GM12878 (cell line): ENCODE data around the gene NARF. TPM values are rescaled to one million over a fixed set of nuclear protein-coding genes. Genes with fewer than 3 reads are reported as not detected.

Source experiments
- ATAC-seq: fragments of 200-7000 bp; cut with Tn5 transposase; 3 replicates; pipeline ENCODE4 v1.9.1; 2020; ENCODE audit warnings: mild to moderate bottlenecking, moderate library complexity
- BruUV-seq: library from RNA; stranded (reverse); fragments of 400-500 nt; replicated peaks from 2 replicates; lab custom pipeline; 2021; lab: Mats Ljungman, UMichigan
- CTCF ChIA-PET: fragments of 300-600 bp; sonication (Branson Sonifier 250); formaldehyde crosslinking; extraction: SDS; loops from one replicate; lab custom pipeline; 2021; ENCODE audit warnings: inconsistent platforms; lab: Yijun Ruan, JAX
- POLR2A ChIA-PET: fragments of 350-600 bp; formaldehyde crosslinking; extraction: SDS; loops from one replicate; lab custom pipeline; 2021; ENCODE audit warnings: inconsistent platforms; lab: Charles Lee
- RAD21 ChIA-PET: fragments of 300-600 bp; sonication (Branson Sonifier 250); formaldehyde crosslinking; loops from one replicate; lab custom pipeline; 2023; ENCODE audit warnings: antibody characterized with exemption; ENCODE audit not compliant: unreplicated experiment; lab: Charles Lee
- SMC1A ChIA-PET: fragments of 300-600 bp; sonication (Branson Sonifier 250); formaldehyde crosslinking; loops from one replicate; lab custom pipeline; 2023; ENCODE audit not compliant: unreplicated experiment, uncharacterized antibody; lab: Charles Lee
- DNase-seq: peaks from one replicate; pipeline ENCODE4 v3.0.0-alpha.2; 2011; ENCODE audit warnings: low read depth, low spot score
- FAIRE-seq: peaks from 3 replicates; lab custom pipeline; 2011; peaks lifted over from hg19 to GRCh38; lab: Jason Lieb, UNC
- H2AFZ ChIP-seq: 2 replicates; pipeline ENCODE4 v1.6.0; 2011; ENCODE audit warnings: low read depth, low read length, control low read depth; ENCODE audit not compliant: control insufficient read depth
- H3K27ac ChIP-seq: 2 replicates; pipeline ENCODE4 v1.5.1; 2011; ENCODE audit warnings: control low read depth; ENCODE audit not compliant: control insufficient read depth, insufficient read depth
- H3K27me3 ChIP-seq, 2 experiments: replicated peaks in 1 of 2; 2 replicates each; pipeline versions ENCODE4 v1.6.0 to v1.6.1; 2011; ENCODE audit warnings: low read length in 1 of 2; ENCODE audit not compliant: control insufficient read depth in 2 of 2, insufficient read depth in 2 of 2
- H3K36me3 ChIP-seq, 2 experiments: 2 replicates each; pipeline ENCODE4 v1.5.1; 2011; ENCODE audit warnings: low read length in 1 of 2; ENCODE audit not compliant: control insufficient read depth in 2 of 2, insufficient read depth in 2 of 2
- H3K4me1 ChIP-seq: 2 replicates; pipeline ENCODE4 v1.6.1; 2011; ENCODE audit warnings: mild to moderate bottlenecking, low read length, moderate library complexity, mixed read lengths; ENCODE audit not compliant: control insufficient read depth, insufficient read depth
- H3K4me2 ChIP-seq: 2 replicates; pipeline ENCODE4 v1.6.0; 2011; ENCODE audit warnings: control low read depth; ENCODE audit not compliant: control insufficient read depth, insufficient read depth
- H3K4me3 ChIP-seq: fragments of 200-600 bp; sonication (generic); 2 replicates; pipeline ENCODE4 v1.5.1; 2016
- H3K79me2 ChIP-seq: 2 replicates; pipeline ENCODE4 v1.6.0; 2011; ENCODE audit warnings: low read length; ENCODE audit not compliant: control insufficient read depth, insufficient read depth
- H3K9ac ChIP-seq: 2 replicates; pipeline ENCODE4 v1.8.0; 2011; ENCODE audit warnings: low read length, control low read depth, mixed read lengths; ENCODE audit not compliant: control insufficient read depth, insufficient read depth
- H3K9me3 ChIP-seq: replicated peaks from 3 replicates; pipeline ENCODE4 v1.5.1; 2011; ENCODE audit warnings: mild to moderate bottlenecking, low read length; ENCODE audit not compliant: control insufficient read depth, insufficient read depth
- H4K20me1 ChIP-seq: 2 replicates; pipeline ENCODE4 v1.6.0; 2011; ENCODE audit not compliant: control insufficient read depth, insufficient read depth
- ATF7 ChIP-seq: fragments of 450-650 bp; IDR thresholded peaks from 2 replicates; pipeline ENCODE4 v1.6.1; 2016; ENCODE audit warnings: low read depth, mild to moderate bottlenecking
- CREB1 ChIP-seq: IDR thresholded peaks from 2 replicates; pipeline ENCODE4 v1.6.1; 2012; ENCODE audit warnings: low read depth, mild to moderate bottlenecking, inconsistent platforms
- EGR1 ChIP-seq, 2 experiments: IDR thresholded peaks; 1 replicate in 1 of 2; 2 replicates in 1 of 2; pipeline ENCODE4 v1.6.1; 2011 to 2012; ENCODE audit warnings: low read depth in 2 of 2, low read length in 2 of 2, borderline replicate concordance in 1 of 2, mild to moderate bottlenecking in 1 of 2, moderate library complexity in 1 of 2
- ESRRA ChIP-seq: IDR thresholded peaks from 2 replicates; pipeline ENCODE4 v1.6.1; 2012; ENCODE audit warnings: mild to moderate bottlenecking, low read length, improper control_type of control experiment
- IRF4 ChIP-seq: IDR thresholded peaks from 2 replicates; pipeline ENCODE4 v1.6.1; 2011; ENCODE audit warnings: low read depth, low read length
- PAX5 ChIP-seq: IDR thresholded peaks from 2 replicates; pipeline ENCODE4 v1.6.1; 2011; ENCODE audit warnings: low read depth, low read length, borderline replicate concordance
- PRDM15 ChIP-seq: fragments of 450-650 bp; formaldehyde crosslinking; IDR thresholded peaks from 2 replicates; pipeline ENCODE4 v1.4.0; 2020; ENCODE audit warnings: mild to moderate bottlenecking, moderate library complexity
- SKIL ChIP-seq: fragments of 450-650 bp; IDR thresholded peaks from 2 replicates; pipeline ENCODE4 v1.6.1; 2017; ENCODE audit warnings: mild to moderate bottlenecking, low read depth, inconsistent platforms; ENCODE audit not compliant: poor library complexity, severe bottlenecking
- SPI1 ChIP-seq: IDR thresholded peaks from 2 replicates; pipeline ENCODE4 v1.6.1; 2011; ENCODE audit warnings: low read depth, mild to moderate bottlenecking, low read length, moderate library complexity, borderline replicate concordance; ENCODE audit not compliant: insufficient read depth
- TBL1XR1 ChIP-seq: IDR thresholded peaks from 2 replicates; pipeline ENCODE4 v1.6.1; 2012; ENCODE audit warnings: low read depth, low read length, improper control_type of control experiment
- USF2 ChIP-seq: IDR thresholded peaks from 2 replicates; pipeline ENCODE4 v1.6.1; 2011; ENCODE audit warnings: low read depth, low read length, improper control_type of control experiment, borderline replicate concordance
- ZNF274 ChIP-seq: IDR thresholded peaks from one replicate; pipeline ENCODE4 v1.8.0; 2011; ENCODE audit not compliant: insufficient read length, insufficient read depth
- whole genome bisulfite sequencing: methylation state at CpG from one replicate; pipeline ENCODE4 v1.1.6; 2016; ENCODE audit warnings: low lambda C conversion rate; ENCODE audit not compliant: insufficient replicate concordance, insufficient coverage; ENCODE audit errors: missing lambda C conversion rate; 5-methylcytosine and 5-hydroxymethylcytosine counted together
- in situ Hi-C: fragments of 300-500 bp; cut with MboI; formaldehyde crosslinking; loops from 9 replicates; pipeline ENCODE4 v1.14.3; 2018; ENCODE audit warnings: mixed read lengths
- intact Hi-C: fragments of 100-400 bp; cut with micrococcal nuclease; formaldehyde crosslinking; loops from one replicate; pipeline ENCODE4 v1.14.2; 2022; ENCODE audit not compliant: unreplicated experiment
- polyA plus RNA-seq, 11 experiments: library from polyadenylated mRNA; depleted of rRNA in 4 of 11; unstranded in 6 of 11; stranded (reverse) in 5 of 11; fragments of >200 nt; fragmentation: Nextera tagmentation in 4 of 11; fragmentation: Illumina TruSeq in 1 of 11; extraction: Ambion mirVana in 4 of 11; extraction: Trizol in 1 of 11; gene quantifications; 1 replicate in 1 of 11; 2 replicates in 10 of 11; pipeline versions ENCODE4 v1.2.1 to v1.2.3, GENCODE V29; 2011 to 2016; ENCODE audit warnings: inconsistent platforms in 2 of 11, missing spikeins in 2 of 11, low read depth in 1 of 11
- total RNA-seq, 4 experiments: library from RNA; depleted of rRNA in 3 of 4; stranded (reverse); fragments of >200 nt in 3 of 4; fragmentation: Illumina TruSeq in 1 of 4; extraction: Trizol in 1 of 4; gene quantifications; 2 replicates each; pipeline versions ENCODE4 v1.2.1 to v1.2.3, GENCODE V29; 2013 to 2021

The NARF gene
- total and polyA plus RNA-seq, 10 of the 15 experiments (the other 5 are each of a cell fraction or from before 2014, with no cell fraction given): 16.7 to 126 (median 47.5) TPM

- no peak overlapping the region for H3K4me3 ChIP-seq
- H3K27me3 ChIP-seq: no peaks in the 10 kb centered on the region
- no peak overlapping the region for H3K4me2 ChIP-seq
- CTCF ChIA-PET: interaction anchor here (1.0 to 3.3 kb wide), 5 partner anchors 9 to 32 kb away, joined by 3 to 19 read pairs (median 6); no protein-coding TSS in a partner anchor
- no peak overlapping the region for H3K27ac ChIP-seq
- FAIRE-seq: no peak
- peaks cover 0 to 12% of the 10 kb centered on the region in 2 experiments; a peak in 2 of 4 replicates for H3K36me3 ChIP-seq
- intact Hi-C loops: no loop called here
- H3K79me2 ChIP-seq: peaks cover 89% of the 10 kb centered on the region
- SMC1A ChIA-PET: interaction anchor here (1.1 to 3.4 kb wide), 4 partner anchors 8 to 24 kb away, joined by 3 to 17 read pairs (median 3); no protein-coding TSS in a partner anchor
- no peak overlapping the region for H3K9ac ChIP-seq
- H3K9me3 ChIP-seq: no peaks in the 10 kb centered on the region
- TF ChIP-seq PAX5 (no peak), ATF7 (no peak), USF2 (no peak), ESRRA (no peak), EGR1 (IDR thresholded peaks at IDR 0.05; ENCODE audit: borderline replicate concordance in 1 of 2, low read depth in 2 of 2, low read length in 2 of 2) (no peak), ZNF274 (no peak), SPI1 (no peak), PRDM15 (CRISPR knock-in tag) (no peak), SKIL (no peak), TBL1XR1 (no peak), CREB1 (no peak), IRF4 (no peak)
- TF ChIP-seq, all 136 proteins: peak for 0
- BruUV-seq: no TSS peak
- ChIA-PET RAD21 (interaction anchor here (0.6 to 1.8 kb wide), 2 partner anchors 9 to 23 kb away, joined by 3 to 5 read pairs; no protein-coding TSS in a partner anchor), POLR2A (interaction anchor here (0.9 to 3.1 kb wide), 4 partner anchors 8 to 157 kb away, joined by 3 to 15 read pairs (median 4); partner anchors contain the start of gene FOXK2)
- no peak overlapping the region for H2AFZ ChIP-seq
- WGBS: 82% methylated on average over 8 of the region's 8 CpGs
- H4K20me1 ChIP-seq: peaks cover 10% of the 10 kb centered on the region
- H3K4me1 ChIP-seq: peaks cover 22% of the 10 kb centered on the region
- in situ Hi-C loops: no loop called here
- DNase-seq (no peak), ATAC-seq (no peak)
Observed at GRCh38 chr17:82527898-82528297, 69.4 kb downstream of the NARF start.
